WTC11 (cell line): Measurements from ENCODE around the gene METRN. TPM values are rescaled to one million over a fixed set of nuclear protein-coding genes. Genes with fewer than 3 reads are reported as not detected.

Experiments used
- ATF1 ChIP-seq: sonication (generic); formaldehyde crosslinking; IDR thresholded peaks from 2 replicates; pipeline ENCODE4 v1.8.1; 2023; ENCODE audit warnings: mild to moderate bottlenecking, moderate library complexity, missing genetic modification reagents
- ATF2 ChIP-seq: sonication (generic); formaldehyde crosslinking; IDR thresholded peaks from 2 replicates; pipeline ENCODE4 v1.8.1; 2022; ENCODE audit warnings: low read depth, missing genetic modification reagents, borderline replicate concordance
- CREM ChIP-seq: sonication (generic); formaldehyde crosslinking; IDR thresholded peaks from 2 replicates; pipeline ENCODE4 v1.8.1; 2022; ENCODE audit warnings: mild to moderate bottlenecking, missing genetic modification reagents, moderate library complexity
- CTCF ChIP-seq: fragments of 200-600 bp; IDR thresholded peaks from 2 replicates; pipeline ENCODE4 v1.8.0; 2022; ENCODE audit warnings: antibody characterized with exemption
- E2F4 ChIP-seq: sonication (generic); formaldehyde crosslinking; IDR thresholded peaks from 2 replicates; pipeline ENCODE4 v1.8.1; 2022; ENCODE audit warnings: low read depth, mild to moderate bottlenecking, moderate library complexity, missing genetic modification reagents, borderline replicate concordance
- ELF4 ChIP-seq: sonication (generic); formaldehyde crosslinking; IDR thresholded peaks from 2 replicates; pipeline ENCODE4 v1.8.1; 2022; ENCODE audit warnings: low read depth, mild to moderate bottlenecking, moderate library complexity, missing genetic modification reagents
- ESRRA ChIP-seq: sonication (generic); formaldehyde crosslinking; IDR thresholded peaks from 2 replicates; pipeline ENCODE4 v1.8.1; 2022; ENCODE audit warnings: mild to moderate bottlenecking, missing genetic modification reagents, borderline replicate concordance
- ETV6 ChIP-seq: sonication (generic); formaldehyde crosslinking; IDR thresholded peaks from 2 replicates; pipeline ENCODE4 v1.8.1; 2022; ENCODE audit warnings: mild to moderate bottlenecking, missing genetic modification reagents
- FOXK1 ChIP-seq: sonication (generic); formaldehyde crosslinking; IDR thresholded peaks from 2 replicates; pipeline ENCODE4 v1.8.0; 2022; ENCODE audit warnings: mild to moderate bottlenecking, moderate library complexity, missing genetic modification reagents
- GTF2I ChIP-seq: fragments of 250-450 bp; sonication (Bioruptor Pico); conservative IDR thresholded peaks from 2 replicates; pipeline ENCODE4 v1.4.0; 2021; ENCODE audit warnings: mild to moderate bottlenecking
- IRF2 ChIP-seq: sonication (generic); formaldehyde crosslinking; IDR thresholded peaks from 2 replicates; pipeline ENCODE4 v1.8.0; 2022; ENCODE audit warnings: low read depth, missing genetic modification reagents, borderline replicate concordance
- KAT7 ChIP-seq: sonication (generic); formaldehyde crosslinking; IDR thresholded peaks from 2 replicates; pipeline ENCODE4 v1.8.1; 2023; ENCODE audit warnings: missing genetic modification reagents, mild to moderate bottlenecking, borderline replicate concordance
- MAX ChIP-seq: sonication (generic); formaldehyde crosslinking; IDR thresholded peaks from 2 replicates; pipeline ENCODE4 v1.8.0; 2022; ENCODE audit warnings: mild to moderate bottlenecking, missing genetic modification reagents
- MLX ChIP-seq: sonication (generic); formaldehyde crosslinking; IDR thresholded peaks from 2 replicates; pipeline ENCODE4 v1.8.1; 2023; ENCODE audit warnings: mild to moderate bottlenecking, missing genetic modification reagents, moderate library complexity
- NFE2L1 ChIP-seq: sonication (generic); formaldehyde crosslinking; IDR thresholded peaks from 2 replicates; pipeline ENCODE4 v1.8.1; 2023; ENCODE audit warnings: missing genetic modification reagents
- NR1H2 ChIP-seq: sonication (generic); formaldehyde crosslinking; IDR thresholded peaks from 2 replicates; pipeline ENCODE4 v1.9.0; 2021; ENCODE audit warnings: mild to moderate bottlenecking, moderate library complexity, missing genetic modification reagents
- NR2C2 ChIP-seq: sonication (generic); formaldehyde crosslinking; IDR thresholded peaks from 2 replicates; pipeline ENCODE4 v1.8.0; 2022; ENCODE audit warnings: mild to moderate bottlenecking, missing genetic modification reagents
- NR3C1 ChIP-seq: sonication (generic); formaldehyde crosslinking; conservative IDR thresholded peaks from 2 replicates; pipeline ENCODE4 v1.8.1; 2023; ENCODE audit warnings: low read depth, mild to moderate bottlenecking, missing genetic modification reagents
- PREB ChIP-seq: sonication (generic); formaldehyde crosslinking; IDR thresholded peaks from 2 replicates; pipeline ENCODE4 v1.8.1; 2022; ENCODE audit warnings: mild to moderate bottlenecking, missing genetic modification reagents, moderate library complexity, borderline replicate concordance
- RELA ChIP-seq: sonication (generic); formaldehyde crosslinking; IDR thresholded peaks from 2 replicates; pipeline ENCODE4 v1.8.1; 2022; ENCODE audit warnings: missing genetic modification reagents, mild to moderate bottlenecking, borderline replicate concordance
- SMAD4 ChIP-seq: sonication (generic); formaldehyde crosslinking; IDR thresholded peaks from 2 replicates; pipeline ENCODE4 v1.8.0; 2022; ENCODE audit warnings: mild to moderate bottlenecking, missing genetic modification reagents
- SOX15 ChIP-seq: fragments of 250-450 bp; sonication (Bioruptor Pico); IDR thresholded peaks from 2 replicates; pipeline ENCODE4 v1.9.0; 2021; ENCODE audit warnings: mild to moderate bottlenecking
- SP1 ChIP-seq: sonication (generic); formaldehyde crosslinking; conservative IDR thresholded peaks from 2 replicates; pipeline ENCODE4 v1.8.1; 2022; ENCODE audit warnings: missing genetic modification reagents
- TEAD4 ChIP-seq: sonication (generic); formaldehyde crosslinking; IDR thresholded peaks from 2 replicates; pipeline ENCODE4 v1.8.0; 2022; ENCODE audit warnings: mild to moderate bottlenecking, missing genetic modification reagents
- TP53 ChIP-seq: sonication (generic); formaldehyde crosslinking; IDR thresholded peaks from 2 replicates; pipeline ENCODE4 v1.8.1; 2023; ENCODE audit warnings: mild to moderate bottlenecking, missing genetic modification reagents
- USF2 ChIP-seq: sonication (generic); formaldehyde crosslinking; IDR thresholded peaks from 2 replicates; pipeline ENCODE4 v1.8.1; 2023; ENCODE audit warnings: mild to moderate bottlenecking, missing genetic modification reagents, moderate library complexity
- ZNF219 ChIP-seq: sonication (generic); formaldehyde crosslinking; IDR thresholded peaks from 2 replicates; pipeline ENCODE4 v1.8.0; 2023; ENCODE audit warnings: missing genetic modification reagents, mild to moderate bottlenecking, borderline replicate concordance
- ZNF281 ChIP-seq: sonication (generic); formaldehyde crosslinking; IDR thresholded peaks from 2 replicates; pipeline ENCODE4 v1.8.0; 2023; ENCODE audit warnings: mild to moderate bottlenecking, missing genetic modification reagents
- ZNF317 ChIP-seq: sonication (generic); formaldehyde crosslinking; IDR thresholded peaks from 2 replicates; pipeline ENCODE4 v1.8.1; 2023; ENCODE audit warnings: low read depth, mild to moderate bottlenecking, moderate library complexity, missing genetic modification reagents, borderline replicate concordance
- ZNF671 ChIP-seq: fragments of 250-450 bp; sonication (Bioruptor Pico); IDR thresholded peaks from 2 replicates; pipeline ENCODE4 v1.8.0; 2021; ENCODE audit warnings: mild to moderate bottlenecking
- total RNA-seq: library from RNA; stranded (reverse); gene quantifications from 3 replicates; pipeline ENCODE4 v1.2.3, GENCODE V29; 2021

The METRN gene
- total RNA-seq, 1 experiment from 2014 or later = 30.9 TPM

- TF ChIP-seq MLX (no peak), ATF1 (no peak), CREM (CRISPR knock-in tag) (no peak; the same call in 1 of the 2 replicates), ZNF317 (CRISPR knock-in tag) (no peak), TP53 (CRISPR knock-in tag) (peak; percentile 55; the same call in 1 of the 2 replicates), SP1 (CRISPR knock-in tag) (peak; percentile 54), USF2 (CRISPR knock-in tag) (no peak), NR2C2 (CRISPR knock-in tag) (no peak), RELA (CRISPR knock-in tag) (no peak), SMAD4 (CRISPR knock-in tag) (no peak), CTCF (no peak), ZNF219 (no peak), GTF2I (CRISPR knock-in tag) (no peak), ETV6 (CRISPR knock-in tag) (peak; percentile 75; the same call in 1 of the 2 replicates), TEAD4 (CRISPR knock-in tag) (no peak), NR1H2 (no peak), IRF2 (CRISPR knock-in tag) (no peak), NR3C1 (CRISPR knock-in tag) (no peak), ELF4 (CRISPR knock-in tag) (no peak), PREB (CRISPR knock-in tag) (no peak), E2F4 (CRISPR knock-in tag) (no peak), FOXK1 (CRISPR knock-in tag) (no peak), ZNF671 (CRISPR knock-in tag) (no peak), ATF2 (CRISPR knock-in tag) (no peak), NFE2L1 (CRISPR knock-in tag) (no peak), MAX (peak; percentile 44; the same call in 1 of the 2 replicates), ZNF281 (no peak), ESRRA (CRISPR knock-in tag) (no peak), KAT7 (CRISPR knock-in tag) (0 out of 2 replicates have a peak, but pooled peaks have one; percentile 27), SOX15 (CRISPR knock-in tag) (no peak)
Measured at GRCh38 chr16:679814-680624, 34.9 kb upstream of the METRN start, which contains the start of gene STUB1 (continued).
